Ascending aorta (tissue), 2 donors: Measurements from ENCODE around the gene CSMD2. TPM values are rescaled to one million over a fixed set of nuclear protein-coding genes. Genes with fewer than 3 reads are reported as not detected.
A peak's percentile ranks its signal among the peaks of the same experiment; 100 is the strongest.

Source experiments
- DNase-seq, 2 donors: peaks; one replicate each; pipeline ENCODE4 v3.0.0-alpha.2; 2019; ENCODE audit warnings: low spot score in 2 of 2
- H3K27ac ChIP-seq, 2 donors: fragments of 200-600 bp; sonication (generic); one replicate each; pipeline ENCODE4 v1.5.1; 2016 to 2017; ENCODE audit warnings: mild to moderate bottlenecking in 1 of 2
- H3K27me3 ChIP-seq: fragments of 200-600 bp; sonication (generic); one replicate; pipeline ENCODE4 v1.5.1; 2017
- H3K36me3 ChIP-seq, 2 donors: fragments of 200-600 bp; sonication (generic); one replicate each; pipeline ENCODE4 v1.5.1; 2016
- H3K4me1 ChIP-seq, 2 donors: fragments of 200-600 bp; sonication (generic); one replicate each; pipeline ENCODE4 v1.5.1; 2016 to 2017; ENCODE audit warnings: mild to moderate bottlenecking in 1 of 2
- H3K4me3 ChIP-seq, 2 donors: fragments of 200-600 bp; sonication (generic); one replicate each; pipeline ENCODE4 v1.5.1; 2016 to 2017; ENCODE audit warnings: mild to moderate bottlenecking in 1 of 2
- H3K9me3 ChIP-seq, 2 donors: fragments of 200-600 bp; sonication (generic); one replicate each; pipeline ENCODE4 v1.5.1; 2016
- CTCF ChIP-seq, 3 experiments: fragments of 200-600 bp in 2 of 3; fragments of 450-650 bp in 1 of 3; sonication (generic) in 2 of 3; IDR thresholded peaks; one replicate each; pipeline ENCODE4 v1.5.1; 2016 to 2019; ENCODE audit warnings: antibody characterized with exemption in 3 of 3, mild to moderate bottlenecking in 1 of 3, moderate library complexity in 1 of 3
- intact Hi-C: fragments of 100-400 bp; cut with DNase I; formaldehyde crosslinking; loops from one replicate; pipeline ENCODE4 v1.15.1; 2023
- total RNA-seq: library from RNA; depleted of rRNA; stranded (reverse); fragments of >200 nt; gene quantifications from one replicate; pipeline ENCODE4 v1.1.0, GENCODE V29; 2016

The CSMD2 gene
- total RNA-seq, 1 donor from 2014 or later = 10.9 TPM

GRCh38 chr1:34128186-34128889 lies 36.7 kb downstream of the CSMD2 start:
- no peak for TF ChIP-seq CTCF (IDR thresholded peaks at IDR 0.05)
- intact Hi-C loops = no loop called here
- peak in 1 of 2 donors; percentile 41 for DNase-seq

GRCh38 chr1:34127006-34128000 lies 37.7 kb downstream of the CSMD2 start:
- intact Hi-C loops = no loop called here

More at GRCh38 chr1:34128186-34128889, 36.7 kb downstream of the CSMD2 start:
- no peaks in the 10 kb centered on the region for H3K4me1 ChIP-seq
- no peaks in the 10 kb centered on the region for H3K36me3 ChIP-seq
- no peaks in the 10 kb centered on the region for H3K9me3 ChIP-seq
- no peaks in the 10 kb centered on the region for H3K27me3 ChIP-seq
- H3K27ac ChIP-seq = no peak overlapping the region
- no peak overlapping the region for H3K4me3 ChIP-seq

GRCh38 chr1:34126486-34126885 lies 38.5 kb downstream of the CSMD2 start:
- intact Hi-C loops = no loop called here
- no peak for DNase-seq
- TF ChIP-seq CTCF (IDR thresholded peaks at IDR 0.05) = no peak
- no peaks in the 10 kb centered on the region for H3K4me1 ChIP-seq
- no peak overlapping the region for H3K27ac ChIP-seq
- H3K9me3 ChIP-seq = no peaks in the 10 kb centered on the region
- H3K27me3 ChIP-seq = no peaks in the 10 kb centered on the region
- no peaks in the 10 kb centered on the region for H3K36me3 ChIP-seq
- H3K4me3 ChIP-seq = no peak overlapping the region

More at GRCh38 chr1:34127006-34128000, 37.7 kb downstream of the CSMD2 start:
- peak in 1 of 2 donors; percentile 39 for DNase-seq
- Histone ChIP-seq H3K27me3 (no peaks in the 10 kb centered on the region), H3K27ac (no peak overlapping the region), H3K9me3 (no peaks in the 10 kb centered on the region), H3K4me1 (no peaks in the 10 kb centered on the region), H3K4me3 (no peak overlapping the region), H3K36me3 (no peaks in the 10 kb centered on the region)
- TF ChIP-seq CTCF (IDR thresholded peaks at IDR 0.05) = no peak

GRCh38 chr1:34125721-34126380 lies 39.2 kb downstream of the CSMD2 start:
- Histone ChIP-seq H3K4me1 (no peaks in the 10 kb centered on the region), H3K36me3 (no peaks in the 10 kb centered on the region), H3K9me3 (no peaks in the 10 kb centered on the region), H3K27me3 (no peaks in the 10 kb centered on the region), H3K4me3 (no peak overlapping the region), H3K27ac (no peak overlapping the region)
- intact Hi-C loops = no loop called here
- no peak for TF ChIP-seq CTCF (IDR thresholded peaks at IDR 0.05)
- no peak for DNase-seq

- intact Hi-C loops = no loop called here
- DNase-seq = no peak
- Histone ChIP-seq H3K36me3 (no peaks in the 10 kb centered on the region), H3K27me3 (no peaks in the 10 kb centered on the region), H3K4me3 (no peak overlapping the region), H3K4me1 (no peaks in the 10 kb centered on the region), H3K27ac (no peak overlapping the region), H3K9me3 (peaks cover 0 to 14% of the 10 kb centered on the region in 2 donors)
- TF ChIP-seq CTCF (IDR thresholded peaks at IDR 0.05) = no peak
These were observed 42.7 kb downstream of the CSMD2 start for GRCh38 chr1:34122080-34122932.
